OCI-LY7 (cell line): ENCODE results near the gene AP3S2. TPM values are rescaled to one million over a fixed set of nuclear protein-coding genes. Genes with fewer than 3 reads are reported as not detected.

Experiments used
- BruUV-seq: library from RNA; stranded (reverse); fragments of 400-500 nt; replicated peaks from 2 replicates; lab custom pipeline; 2021; lab: Mats Ljungman, UMichigan
- CTCF ChIA-PET: fragments of 300-600 bp; sonication (Branson Sonifier 250); formaldehyde crosslinking; loops from one replicate; lab custom pipeline; 2022; ENCODE audit warnings: antibody characterized with exemption; ENCODE audit not compliant: unreplicated experiment; lab: Charles Lee
- POLR2A ChIA-PET: fragments of 300-600 bp; sonication (Branson Sonifier 250); formaldehyde crosslinking; loops from one replicate; lab custom pipeline; 2022; ENCODE audit warnings: antibody characterized with exemption; lab: Charles Lee
- DNase-seq: peaks from one replicate; pipeline ENCODE4 v3.0.0-alpha.2; 2015; ENCODE audit warnings: low spot score
- H2AFZ ChIP-seq: fragments of 200-600 bp; sonication (generic), shearing (Covaris generic); 2 replicates; pipeline ENCODE4 v1.6.1; 2014; ENCODE audit warnings: mild to moderate bottlenecking, antibody characterized with exemption, low read length, moderate library complexity
- H3K27ac ChIP-seq: fragments of 200-600 bp; sonication (generic); 2 replicates; pipeline ENCODE4 v1.5.1; 2014; ENCODE audit warnings: mixed run types, low read depth, mild to moderate bottlenecking, moderate library complexity, low read length, inconsistent platforms; ENCODE audit not compliant: poor library complexity, severe bottlenecking
- H3K36me3 ChIP-seq: fragments of 200-600 bp; sonication (generic); 2 replicates; pipeline ENCODE4 v1.6.1; 2014; ENCODE audit warnings: mild to moderate bottlenecking, antibody characterized with exemption, low read length, moderate library complexity, mixed read lengths; ENCODE audit not compliant: insufficient read depth
- H3K4me1 ChIP-seq: fragments of 200-600 bp; sonication (generic); 2 replicates; pipeline ENCODE4 v1.5.1; 2014; ENCODE audit warnings: mild to moderate bottlenecking, low read length; ENCODE audit not compliant: insufficient read depth, poor library complexity, severe bottlenecking
- H3K4me2 ChIP-seq: fragments of 200-600 bp; sonication (generic); 2 replicates; pipeline ENCODE4 v1.6.1; 2014; ENCODE audit warnings: mild to moderate bottlenecking, low read length
- H3K4me3 ChIP-seq: fragments of 200-600 bp; sonication (generic); 2 replicates; pipeline ENCODE4 v1.5.1; 2014; ENCODE audit warnings: mild to moderate bottlenecking, low read depth, low read length; ENCODE audit not compliant: poor library complexity, severe bottlenecking
- H3K79me2 ChIP-seq: fragments of 200-600 bp; sonication (generic); 2 replicates; pipeline ENCODE4 v1.6.1; 2016; ENCODE audit warnings: low read depth, mild to moderate bottlenecking, low read length, moderate library complexity, mixed read lengths; ENCODE audit not compliant: insufficient read depth
- H3K9me2 ChIP-seq: fragments of 200-600 bp; sonication (generic); 2 replicates; pipeline ENCODE4 v1.6.1; 2016; ENCODE audit warnings: mild to moderate bottlenecking, low read length, mixed read lengths; ENCODE audit not compliant: insufficient read depth
- H3K9me3 ChIP-seq: fragments of 200-600 bp; sonication (generic); 2 replicates; pipeline ENCODE4 v1.6.1; 2014; ENCODE audit warnings: mild to moderate bottlenecking, mixed run types, low read length, mixed read lengths
- H4K20me1 ChIP-seq: fragments of 200-600 bp; sonication (generic); 2 replicates; pipeline ENCODE4 v1.6.1; 2014; ENCODE audit warnings: mild to moderate bottlenecking, antibody characterized with exemption, low read length, moderate library complexity, mixed read lengths; ENCODE audit not compliant: insufficient read depth
- CTCF ChIP-seq: fragments of 200-600 bp; sonication (generic); conservative IDR thresholded peaks from 2 replicates; pipeline ENCODE4 v1.5.1; 2014; ENCODE audit warnings: mild to moderate bottlenecking, antibody characterized with exemption, low read length, moderate library complexity, mixed read lengths
- EZH2phosphoT487 ChIP-seq: fragments of 200-600 bp; sonication (generic); IDR thresholded peaks from 2 replicates; pipeline ENCODE4 v1.6.1; 2018; ENCODE audit warnings: low read depth, borderline replicate concordance, mild to moderate bottlenecking, mixed run types, antibody characterized with exemption, low read length, moderate library complexity, mixed read lengths
- intact Hi-C: fragments of 100-400 bp; cut with micrococcal nuclease; formaldehyde crosslinking; loops from one replicate; pipeline ENCODE4 v1.10.0; 2022; ENCODE audit not compliant: unreplicated experiment
- total RNA-seq, 2 experiments: library from RNA; depleted of rRNA in 1 of 2; stranded (reverse); fragments of >200 nt in 1 of 2; shearing (Covaris generic) in 1 of 2; gene quantifications; 2 replicates each; pipeline ENCODE4 v1.2.3, GENCODE V29; 2014 to 2022

Gene AP3S2
- total RNA-seq, 2 experiments from 2014 or later = 20.8 to 30.4 TPM

GRCh38 chr15:89781891-89782618, 111.7 kb downstream of the AP3S2 start:
- no peak overlapping the region for H2AFZ ChIP-seq
- no peak overlapping the region for H3K4me2 ChIP-seq
- BruUV-seq = no TSS peak
- TF ChIP-seq EZH2phosphoT487 = no peak
- TF ChIP-seq CTCF = no peak
- no peaks in the 10 kb centered on the region for H3K9me2 ChIP-seq
- intact Hi-C loops = no loop called here
- H3K9me3 ChIP-seq = no peaks in the 10 kb centered on the region
- CTCF ChIA-PET = interaction anchor here (0.6 kb wide), 1 partner anchor 96 kb away, joined by 4 read pairs; no protein-coding TSS in a partner anchor
- no peaks in the 10 kb centered on the region for H4K20me1 ChIP-seq
- no peaks in the 10 kb centered on the region for H3K79me2 ChIP-seq
- POLR2A ChIA-PET = interaction anchor here (0.5 kb wide), 1 partner anchor 107 kb away, joined by 3 read pairs; no protein-coding TSS in a partner anchor
- no peak overlapping the region for H3K4me3 ChIP-seq
- DNase-seq = no peak
- H3K27ac ChIP-seq = no peak overlapping the region
- H3K4me1 ChIP-seq = no peaks in the 10 kb centered on the region
- H3K36me3 ChIP-seq = no peaks in the 10 kb centered on the region

GRCh38 chr15:89781055-89781454, 112.7 kb downstream of the AP3S2 start:
- BruUV-seq = no TSS peak
- Histone ChIP-seq H3K79me2 (no peaks in the 10 kb centered on the region), H2AFZ (no peak overlapping the region), H3K9me3 (no peaks in the 10 kb centered on the region), H3K4me1 (no peaks in the 10 kb centered on the region), H3K4me2 (no peak overlapping the region), H3K4me3 (no peak overlapping the region), H3K36me3 (no peaks in the 10 kb centered on the region), H3K27ac (no peak overlapping the region), H4K20me1 (no peaks in the 10 kb centered on the region), H3K9me2 (no peaks in the 10 kb centered on the region)
- ChIA-PET POLR2A (no interaction called here), CTCF (no interaction called here)
- no peak for TF ChIP-seq EZH2phosphoT487
- no peak for TF ChIP-seq CTCF
- intact Hi-C loops = no loop called here
- DNase-seq = no peak

- no peak overlapping the region for H2AFZ ChIP-seq
- TF ChIP-seq EZH2phosphoT487 (no peak), CTCF (no peak)
- no peaks in the 10 kb centered on the region for H4K20me1 ChIP-seq
- DNase-seq = no peak
- POLR2A ChIA-PET = no interaction called here
- H3K9me2 ChIP-seq = no peaks in the 10 kb centered on the region
- H3K27ac ChIP-seq = no peak overlapping the region
- no peak overlapping the region for H3K4me3 ChIP-seq
- intact Hi-C loops = no loop called here
- no peaks in the 10 kb centered on the region for H3K36me3 ChIP-seq
- no TSS peak for BruUV-seq
- no peak overlapping the region for H3K4me2 ChIP-seq
- H3K79me2 ChIP-seq = no peaks in the 10 kb centered on the region
- no peaks in the 10 kb centered on the region for H3K4me1 ChIP-seq
- CTCF ChIA-PET = no interaction called here
- no peaks in the 10 kb centered on the region for H3K9me3 ChIP-seq
Observed at GRCh38 chr15:89780601-89781000, 113.2 kb downstream of the AP3S2 start.
